Hepatocyte (in vitro differentiated cells): ENCODE measurements around the gene ABITRAM. TPM values are rescaled to one million over a fixed set of nuclear protein-coding genes. Genes with fewer than 3 reads are reported as not detected.
"Not testable (repeated sequence)": the region's sequence is repeated elsewhere in the genome, so short reads cannot be mapped to it uniquely, and the experiment has no call there.

Experiments
- DNase-seq: peaks from one replicate; pipeline ENCODE4 v3.0.0-alpha.2; 2016; ENCODE audit warnings: low spot score
- H2AFZ ChIP-seq: fragments of 200-600 bp; sonication (generic); 2 replicates; pipeline ENCODE4 v1.6.0; 2016; ENCODE audit warnings: antibody characterized with exemption, mild to moderate bottlenecking
- H3K27ac ChIP-seq: fragments of 200-600 bp; sonication (generic); 2 replicates; pipeline ENCODE4 v1.5.1; 2016; ENCODE audit warnings: mild to moderate bottlenecking
- H3K27me3 ChIP-seq: fragments of 200-600 bp; sonication (generic); 2 replicates; pipeline ENCODE4 v1.6.1; 2016
- H3K36me3 ChIP-seq: fragments of 200-600 bp; sonication (generic); replicated peaks from 2 replicates; pipeline ENCODE4 v1.5.1; 2016; ENCODE audit warnings: low read depth; ENCODE audit not compliant: insufficient read depth
- H3K4me1 ChIP-seq: fragments of 200-600 bp; sonication (generic); 2 replicates; pipeline ENCODE4 v1.5.1; 2016; ENCODE audit warnings: mild to moderate bottlenecking, moderate library complexity; ENCODE audit not compliant: insufficient read depth
- H3K4me2 ChIP-seq: fragments of 200-600 bp; sonication (generic); 2 replicates; pipeline ENCODE4 v1.6.0; 2016
- H3K4me3 ChIP-seq: fragments of 200-600 bp; sonication (generic); 2 replicates; pipeline ENCODE4 v1.5.1; 2016; ENCODE audit warnings: mild to moderate bottlenecking
- H3K79me2 ChIP-seq: fragments of 200-600 bp; sonication (generic); 2 replicates; pipeline ENCODE4 v1.6.0; 2017; ENCODE audit warnings: mild to moderate bottlenecking
- H3K9me2 ChIP-seq: fragments of 200-600 bp; sonication (generic); replicated peaks from 2 replicates; pipeline ENCODE4 v1.6.0; 2017; ENCODE audit warnings: mild to moderate bottlenecking; ENCODE audit not compliant: insufficient read depth
- H3K9me3 ChIP-seq: fragments of 200-600 bp; sonication (generic); 2 replicates; pipeline ENCODE4 v1.5.1; 2016; ENCODE audit warnings: low read depth, mild to moderate bottlenecking
- H4K20me1 ChIP-seq: fragments of 200-600 bp; sonication (generic); 2 replicates; pipeline ENCODE4 v1.6.0; 2016; ENCODE audit warnings: mild to moderate bottlenecking; ENCODE audit not compliant: insufficient read depth, poor library complexity, severe bottlenecking
- EZH2 ChIP-seq: fragments of 200-600 bp; sonication (generic); IDR thresholded peaks from 2 replicates; pipeline ENCODE4 v1.6.1; 2016; ENCODE audit warnings: antibody characterized with exemption, mild to moderate bottlenecking, borderline replicate concordance
- EZH2phosphoT487 ChIP-seq: fragments of 200-600 bp; sonication (generic); IDR thresholded peaks from one replicate; pipeline ENCODE4 v1.6.1; 2018; ENCODE audit warnings: antibody characterized with exemption, mild to moderate bottlenecking, low read depth, moderate library complexity; ENCODE audit not compliant: unreplicated experiment, severe bottlenecking
- WGBS: methylation state at CpG from one replicate; pipeline ENCODE4 v1.1.6; 2016; ENCODE audit warnings: low lambda C conversion rate; ENCODE audit errors: missing lambda C conversion rate; 5-methylcytosine and 5-hydroxymethylcytosine counted together
- polyA plus RNA-seq: library from polyadenylated mRNA; unstranded; fragments of >200 nt; fragmentation: Nextera tagmentation; extraction: Ambion mirVana; gene quantifications from 2 replicates; pipeline ENCODE4 v1.2.1, GENCODE V29; 2016
- total RNA-seq: library from RNA; depleted of rRNA; stranded (reverse); fragments of >200 nt; gene quantifications from 2 replicates; pipeline ENCODE4 v1.2.3, GENCODE V29; 2014
- TF ChIP-seq, protein P1 (sequence below): fragments of 200-600 bp; sonication (generic); IDR thresholded peaks from 2 replicates; pipeline ENCODE4 v1.5.1; 2016; ENCODE audit warnings: antibody characterized with exemption, mild to moderate bottlenecking; ENCODE audit not compliant: poor library complexity

Gene ABITRAM
- total and polyA plus RNA-seq, 2 experiments from 2014 or later, result 13.7 to 19.7 TPM

DNA sequence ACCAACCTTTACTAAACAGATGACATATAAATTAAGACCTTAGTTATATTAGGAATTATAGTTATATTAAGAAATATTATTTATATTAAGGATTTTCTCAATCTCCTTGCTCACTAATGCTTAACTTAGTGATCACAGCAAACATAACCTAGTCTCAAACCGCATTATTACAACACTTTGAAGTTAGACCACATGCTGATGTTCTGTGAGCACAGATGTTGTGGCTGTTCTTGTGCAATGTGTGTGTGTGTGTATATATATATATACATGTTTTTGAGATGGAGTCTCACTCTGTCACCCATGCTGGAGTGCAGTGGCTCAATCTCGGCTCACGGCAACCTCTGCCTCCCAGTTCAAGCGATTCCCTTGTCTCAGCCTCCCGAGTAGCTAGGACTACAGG is 20.8 kb upstream of the ABITRAM start:
- no peaks in the 10 kb centered on the region for H3K27me3 ChIP-seq
- 97% methylated on average over 5 of the region's 5 CpGs for WGBS

DNA sequence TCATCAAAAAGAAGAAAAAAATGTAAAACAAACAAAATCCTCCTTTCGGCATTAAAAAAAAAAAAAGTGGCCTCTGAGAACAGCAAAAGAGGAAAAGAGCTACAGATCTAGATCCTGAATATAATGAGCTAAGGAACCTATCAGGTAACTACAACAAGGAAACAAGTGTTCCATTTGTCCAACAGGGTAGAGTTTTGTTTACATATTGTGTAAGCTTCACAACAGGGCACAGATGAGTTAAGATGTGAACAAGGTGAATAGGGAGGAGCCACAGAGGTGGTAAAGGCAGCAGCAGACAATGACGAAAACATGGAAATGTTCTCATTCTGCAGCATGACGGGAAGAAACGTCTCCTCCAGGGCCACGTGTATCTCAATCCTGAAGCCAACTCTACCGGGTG is 14.7 kb upstream of the ABITRAM start:
- Histone ChIP-seq H4K20me1 (no peaks in the 10 kb centered on the region), H3K9me2 (no peaks in the 10 kb centered on the region), H3K27me3 (no peaks in the 10 kb centered on the region), H3K4me3 (no peak overlapping the region), H3K4me1 (no peaks in the 10 kb centered on the region), H3K79me2 (no peaks in the 10 kb centered on the region), H3K27ac (no peak overlapping the region), H3K4me2 (no peak overlapping the region), H3K9me3 (no peaks in the 10 kb centered on the region), H3K36me3 (no peaks in the 10 kb centered on the region), H2AFZ (no peak overlapping the region)
- 85% methylated on average over 6 of the region's 6 CpGs for WGBS
- TF ChIP-seq EZH2, result no peak
- TF ChIP-seq, protein P1, sequence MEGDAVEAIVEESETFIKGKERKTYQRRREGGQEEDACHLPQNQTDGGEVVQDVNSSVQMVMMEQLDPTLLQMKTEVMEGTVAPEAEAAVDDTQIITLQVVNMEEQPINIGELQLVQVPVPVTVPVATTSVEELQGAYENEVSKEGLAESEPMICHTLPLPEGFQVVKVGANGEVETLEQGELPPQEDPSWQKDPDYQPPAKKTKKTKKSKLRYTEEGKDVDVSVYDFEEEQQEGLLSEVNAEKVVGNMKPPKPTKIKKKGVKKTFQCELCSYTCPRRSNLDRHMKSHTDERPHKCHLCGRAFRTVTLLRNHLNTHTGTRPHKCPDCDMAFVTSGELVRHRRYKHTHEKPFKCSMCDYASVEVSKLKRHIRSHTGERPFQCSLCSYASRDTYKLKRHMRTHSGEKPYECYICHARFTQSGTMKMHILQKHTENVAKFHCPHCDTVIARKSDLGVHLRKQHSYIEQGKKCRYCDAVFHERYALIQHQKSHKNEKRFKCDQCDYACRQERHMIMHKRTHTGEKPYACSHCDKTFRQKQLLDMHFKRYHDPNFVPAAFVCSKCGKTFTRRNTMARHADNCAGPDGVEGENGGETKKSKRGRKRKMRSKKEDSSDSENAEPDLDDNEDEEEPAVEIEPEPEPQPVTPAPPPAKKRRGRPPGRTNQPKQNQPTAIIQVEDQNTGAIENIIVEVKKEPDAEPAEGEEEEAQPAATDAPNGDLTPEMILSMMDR, result no peak
- DNase-seq, result peak; percentile 15

More for the DNA sequence above, 20.8 kb upstream of the ABITRAM start:
- no peaks in the 10 kb centered on the region for H3K36me3 ChIP-seq
- DNase-seq, result no peak
- no peaks in the 10 kb centered on the region for H3K4me1 ChIP-seq
- H3K4me3 ChIP-seq, result no peak overlapping the region
- no peak overlapping the region for H3K4me2 ChIP-seq
- no peaks in the 10 kb centered on the region for H3K79me2 ChIP-seq
- H4K20me1 ChIP-seq, result no peaks in the 10 kb centered on the region
- H3K9me3 ChIP-seq, result no peaks in the 10 kb centered on the region
- H2AFZ ChIP-seq, result no peak overlapping the region
- H3K9me2 ChIP-seq, result no peaks in the 10 kb centered on the region
- TF ChIP-seq, protein P1, result no peak
- TF ChIP-seq EZH2 (no peak), EZH2phosphoT487 (no peak)
- H3K27ac ChIP-seq, result no peak overlapping the region

DNA sequence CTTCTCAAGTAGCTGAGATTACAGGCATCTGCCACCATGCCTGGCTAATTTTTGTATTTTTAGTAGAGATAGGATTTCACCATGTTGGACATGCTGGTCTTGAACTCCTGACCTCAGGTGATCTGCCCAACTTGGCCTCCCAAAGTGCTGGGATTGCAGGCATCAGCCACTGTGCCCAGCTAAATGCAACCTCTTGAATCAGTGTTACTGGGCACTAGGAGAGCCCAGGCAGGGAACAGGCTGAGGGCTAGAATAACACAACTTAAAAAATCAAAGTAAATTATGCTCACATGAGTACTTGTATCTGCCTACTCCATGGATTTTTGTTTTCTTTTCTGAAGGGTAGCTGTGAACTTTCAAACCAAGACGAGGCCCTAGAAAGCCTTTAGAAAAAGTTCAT is 13.8 kb upstream of the ABITRAM start:
- not testable (repeated sequence) for H3K9me2 ChIP-seq, H3K4me1 ChIP-seq, H3K27ac ChIP-seq, H3K9me3 ChIP-seq, H3K27me3 ChIP-seq, H3K79me2 ChIP-seq, H3K4me3 ChIP-seq, DNase-seq, H2AFZ ChIP-seq, H3K4me2 ChIP-seq, H4K20me1 ChIP-seq, H3K36me3 ChIP-seq
- WGBS, result 94% methylated on average over 1 of the region's 1 CpG

DNA sequence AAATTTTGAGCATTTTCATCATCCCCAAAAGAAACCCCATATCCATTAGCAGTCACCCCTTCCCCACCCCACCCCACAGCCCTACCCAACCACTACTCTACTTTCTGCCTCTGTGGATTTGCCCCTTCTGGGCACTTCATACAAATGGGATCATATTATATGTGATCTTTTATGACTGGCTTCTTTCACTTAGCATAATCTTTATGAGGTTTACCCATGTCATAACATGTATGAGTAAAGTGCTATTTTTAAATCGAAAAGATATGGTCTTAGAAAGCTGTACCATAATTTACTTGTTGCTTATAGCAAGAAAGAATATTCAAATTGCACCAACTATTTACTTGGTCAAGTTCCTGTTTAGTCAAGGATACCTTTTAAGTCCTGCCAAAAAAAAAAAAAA is 13.0 kb upstream of the ABITRAM start:
- TF ChIP-seq, protein P1, result no peak
- TF ChIP-seq EZH2phosphoT487 (no peak), EZH2 (no peak)
- Histone ChIP-seq H3K9me3 (no peaks in the 10 kb centered on the region), H3K79me2 (no peaks in the 10 kb centered on the region), H3K36me3 (no peaks in the 10 kb centered on the region), H3K4me1 (no peaks in the 10 kb centered on the region), H3K4me2 (no peak overlapping the region), H3K27me3 (no peaks in the 10 kb centered on the region), H3K27ac (no peak overlapping the region), H3K4me3 (no peak overlapping the region), H3K9me2 (no peaks in the 10 kb centered on the region), H2AFZ (no peak overlapping the region), H4K20me1 (no peaks in the 10 kb centered on the region)
- DNase-seq, result no peak
- WGBS, result 82% methylated on average over 1 of the region's 1 CpG
